ENCODE results near the gene ARPC1B. TPM values are rescaled to one million over a fixed set of nuclear protein-coding genes. Genes with fewer than 3 reads are reported as not detected.

ARPC1B gene
- total RNA-seq, 4 donors from 2014 or later, result 51.4 to 83.1 (median 54.3) TPM

- DNase-seq (ENCODE audit: low spot score in 2 of 2), result no peak
- no peak for TF ChIP-seq POLR2A (IDR thresholded peaks at IDR 0.05)
- no peak for TF ChIP-seq CTCF (IDR thresholded peaks at IDR 0.05)
- no peak overlapping the region for H3K4me3 ChIP-seq (ENCODE audit: low read depth, poor library complexity, severe bottlenecking)
- intact Hi-C loops (cut with DNase I; ENCODE audit: low total_unique reads), result no loop called here
- WGBS, 2 donors, result 52 to 79% methylated on average over 14 of the region's 14 CpGs
Measured at GRCh38 chr7:99395616-99396327, 21.2 kb downstream of the ARPC1B start.

DNA sequence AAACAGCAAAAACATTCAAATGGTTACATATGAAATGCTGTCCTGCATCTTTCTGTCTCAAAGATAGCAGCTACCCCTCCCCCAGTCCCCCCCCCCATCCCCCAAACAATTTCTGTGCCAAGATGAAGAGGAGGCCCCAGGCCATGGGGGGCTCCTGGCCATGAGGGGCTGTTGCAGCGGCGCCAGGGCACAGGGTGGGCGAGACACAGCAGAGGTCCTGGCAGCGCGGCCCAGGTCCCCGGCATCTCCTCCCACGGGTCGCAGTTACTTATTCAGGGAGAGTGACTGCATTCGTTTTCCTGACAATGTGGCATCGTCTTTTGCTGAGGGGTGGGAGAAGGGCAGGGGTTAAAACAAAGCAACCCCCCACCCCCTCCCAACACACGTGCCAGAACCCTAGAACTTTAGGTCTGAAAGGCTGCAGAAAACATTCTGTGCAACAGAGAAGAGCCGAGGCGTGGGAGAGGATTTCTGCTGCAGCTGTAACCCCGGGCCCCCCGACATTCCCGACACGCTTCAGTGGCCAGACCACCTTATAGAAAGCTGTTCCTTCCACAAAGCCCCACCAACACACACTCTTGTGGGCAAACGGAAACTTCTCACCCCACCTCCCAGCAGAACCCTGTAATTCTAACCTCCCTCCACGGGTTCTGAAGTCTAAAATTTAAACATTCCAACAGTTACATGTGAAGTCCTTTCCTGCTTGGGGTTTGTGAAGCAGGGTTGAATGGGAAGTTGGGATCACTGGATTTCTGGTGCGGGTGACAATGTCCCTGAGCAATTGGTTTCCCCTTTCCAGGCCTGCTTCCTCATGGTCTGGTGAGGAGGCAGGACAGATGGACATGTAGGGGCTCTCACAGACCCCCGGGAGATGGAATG lies 22.1 kb downstream of the ARPC1B start:
- no peak for DNase-seq (ENCODE audit: low spot score in 2 of 2)
- 80 to 83% methylated on average over 21 of the region's 21 CpGs for WGBS, 2 donors
- no peak for TF ChIP-seq CTCF (IDR thresholded peaks at IDR 0.05)
- H3K4me3 ChIP-seq (ENCODE audit: low read depth, poor library complexity, severe bottlenecking), result no peak overlapping the region
- intact Hi-C loops (cut with DNase I; ENCODE audit: low total_unique reads), result no loop called here

- no peak for DNase-seq (ENCODE audit: low spot score in 2 of 2)
- intact Hi-C loops (cut with DNase I; ENCODE audit: low total_unique reads), result no loop called here
- WGBS, 2 donors, result 72 to 83% methylated on average over 16 to 18 of the region's 18 CpGs
- H3K4me3 ChIP-seq (ENCODE audit: low read depth, poor library complexity, severe bottlenecking), result no peak overlapping the region
- no peak for TF ChIP-seq POLR2A (IDR thresholded peaks at IDR 0.05)
- no peak for TF ChIP-seq CTCF (IDR thresholded peaks at IDR 0.05)
Measured at GRCh38 chr7:99397297-99397983, 22.9 kb downstream of the ARPC1B start.

- WGBS, 2 donors, result 73 to 76% methylated on average over 5 of the region's 5 CpGs
- no peak overlapping the region for H3K4me3 ChIP-seq (ENCODE audit: low read depth, poor library complexity, severe bottlenecking)
- intact Hi-C loops (cut with DNase I; ENCODE audit: low total_unique reads), result no loop called here
- TF ChIP-seq POLR2A (IDR thresholded peaks at IDR 0.05) (no peak), CTCF (IDR thresholded peaks at IDR 0.05) (no peak)
- DNase-seq (ENCODE audit: low spot score in 2 of 2), result no peak
Measured at GRCh38 chr7:99398891-99399445, 24.4 kb downstream of the ARPC1B start.

- intact Hi-C loops (cut with DNase I; ENCODE audit: low total_unique reads), result no loop called here
- WGBS, 2 donors, result 78 to 84% methylated on average over 6 of the region's 6 CpGs
- TF ChIP-seq POLR2A (IDR thresholded peaks at IDR 0.05), result no peak
- TF ChIP-seq CTCF (IDR thresholded peaks at IDR 0.05), result no peak
- DNase-seq (ENCODE audit: low spot score in 2 of 2), result no peak
- no peak overlapping the region for H3K4me3 ChIP-seq (ENCODE audit: low read depth, poor library complexity, severe bottlenecking)
Measured at GRCh38 chr7:99399597-99399996, 25.1 kb downstream of the ARPC1B start.
